ENCODE results near the gene ABAT.

ABAT gene

GRCh38 chr16:8628981-8629725 lies 45.3 kb upstream of the ABAT start:
- no peak overlapping the region for H3K18ac ChIP-seq (ENCODE audit: low read length)
- WGBS, 2 donors (ENCODE audit: extremely low coverage in 2 of 2, insufficient read length in 2 of 2, insufficient replicate concordance in 1 of 2), result no CpG with 5 or more reads among the region's 16 CpGs
- H3K14ac ChIP-seq (ENCODE audit: low read length), result no peak overlapping the region
- peaks cover 1 to 4% of the 10 kb centered on the region in 2 donors for H3K4me1 ChIP-seq (ENCODE audit: control insufficient read depth in 2 of 2, insufficient read depth in 1 of 2, low read depth in 1 of 2, low read length in 2 of 2)
- H2BK12ac ChIP-seq (ENCODE audit: low read length), result no peak overlapping the region
- H3K23ac ChIP-seq (ENCODE audit: low read depth, low read length, poor library complexity), result peak overlapping the region; percentile 52
- H2BK15ac ChIP-seq (ENCODE audit: low read length), result no peak overlapping the region
- H2AK5ac ChIP-seq (ENCODE audit: low read depth, low read length), result no peak overlapping the region
- H2BK120ac ChIP-seq (ENCODE audit: low read depth, low read length), result no peak overlapping the region
- H4K91ac ChIP-seq (ENCODE audit: low read depth, low read length, poor library complexity), result no peak overlapping the region
- no peak overlapping the region for H3K9ac ChIP-seq (ENCODE audit: low read depth, low read length, poor library complexity)
- H3K36me3 ChIP-seq (replicated peaks in 1 of 2; ENCODE audit: control insufficient read depth in 2 of 2, insufficient read depth in 2 of 2, low read length in 2 of 2), result peaks cover 55 to 99% of the 10 kb centered on the region in 2 donors
- H2BK5ac ChIP-seq (ENCODE audit: low read length), result no peak overlapping the region
- H3K79me1 ChIP-seq (ENCODE audit: low read depth, low read length), result peaks cover 3% of the 10 kb centered on the region
- H3K27me3 ChIP-seq (ENCODE audit: control insufficient read depth in 3 of 3, insufficient read depth in 3 of 3, low read depth in 1 of 3, low read length in 3 of 3), result no peaks in the 10 kb centered on the region
- no peak overlapping the region for H3K4me3 ChIP-seq (ENCODE audit: low read length in 2 of 2)
- no peaks in the 10 kb centered on the region for H3K9me3 ChIP-seq (replicated peaks in 1 of 2; ENCODE audit: control insufficient read depth in 2 of 2, insufficient read depth in 1 of 2, low read depth in 1 of 2, low read length in 2 of 2)
- no peak overlapping the region for H3K4me2 ChIP-seq (ENCODE audit: insufficient read depth, low read length, poor library complexity, severe bottlenecking)
- no peak overlapping the region for H3K4ac ChIP-seq (ENCODE audit: low read length)
- DNase-seq (ENCODE audit: low spot score), result no peak
- H2AFZ ChIP-seq (ENCODE audit: low read length), result no peak overlapping the region
- no peak overlapping the region for H3K27ac ChIP-seq (replicated peaks; ENCODE audit: low read length)
- H4K8ac ChIP-seq (ENCODE audit: low read depth, low read length), result no peak overlapping the region

- peaks cover 1 to 4% of the 10 kb centered on the region in 2 donors for H3K4me1 ChIP-seq (ENCODE audit: control insufficient read depth in 2 of 2, insufficient read depth in 1 of 2, low read depth in 1 of 2, low read length in 2 of 2)
- no peak overlapping the region for H3K4me2 ChIP-seq (ENCODE audit: insufficient read depth, low read length, poor library complexity, severe bottlenecking)
- no peak overlapping the region for H4K91ac ChIP-seq (ENCODE audit: low read depth, low read length, poor library complexity)
- no peak overlapping the region for H3K23ac ChIP-seq (ENCODE audit: low read depth, low read length, poor library complexity)
- no peak overlapping the region for H2AFZ ChIP-seq (ENCODE audit: low read length)
- H3K9me3 ChIP-seq (replicated peaks in 1 of 2; ENCODE audit: control insufficient read depth in 2 of 2, insufficient read depth in 1 of 2, low read depth in 1 of 2, low read length in 2 of 2), result no peaks in the 10 kb centered on the region
- peaks cover 2% of the 10 kb centered on the region for H3K79me1 ChIP-seq (ENCODE audit: low read depth, low read length)
- H2BK12ac ChIP-seq (ENCODE audit: low read length), result no peak overlapping the region
- H3K4me3 ChIP-seq (ENCODE audit: low read length in 2 of 2), result no peak overlapping the region
- no CpG with 5 or more reads among the region's 11 CpGs for WGBS, 2 donors (ENCODE audit: extremely low coverage in 2 of 2, insufficient read length in 2 of 2, insufficient replicate concordance in 1 of 2)
- no peak overlapping the region for H2BK15ac ChIP-seq (ENCODE audit: low read length)
- no peak overlapping the region for H3K14ac ChIP-seq (ENCODE audit: low read length)
- H3K27me3 ChIP-seq (ENCODE audit: control insufficient read depth in 3 of 3, insufficient read depth in 3 of 3, low read depth in 1 of 3, low read length in 3 of 3), result no peaks in the 10 kb centered on the region
- H2AK5ac ChIP-seq (ENCODE audit: low read depth, low read length), result no peak overlapping the region
- no peak overlapping the region for H3K4ac ChIP-seq (ENCODE audit: low read length)
- peak overlapping the region; percentile 31 for H3K9ac ChIP-seq (ENCODE audit: low read depth, low read length, poor library complexity)
- no peak for DNase-seq (ENCODE audit: low spot score)
- no peak overlapping the region for H2BK120ac ChIP-seq (ENCODE audit: low read depth, low read length)
- H3K18ac ChIP-seq (ENCODE audit: low read length), result no peak overlapping the region
- H2BK5ac ChIP-seq (ENCODE audit: low read length), result no peak overlapping the region
- H3K36me3 ChIP-seq (replicated peaks in 1 of 2; ENCODE audit: control insufficient read depth in 2 of 2, insufficient read depth in 2 of 2, low read length in 2 of 2), result peaks cover 58 to 99% of the 10 kb centered on the region in 2 donors
- H4K8ac ChIP-seq (ENCODE audit: low read depth, low read length), result no peak overlapping the region
- no peak overlapping the region for H3K27ac ChIP-seq (replicated peaks; ENCODE audit: low read length)
Observed at GRCh38 chr16:8630255-8630953, 44.0 kb upstream of the ABAT start.

- no CpG with 5 or more reads among the region's 9 CpGs for WGBS, 2 donors (ENCODE audit: extremely low coverage in 2 of 2, insufficient read length in 2 of 2, insufficient replicate concordance in 1 of 2)
Observed at GRCh38 chr16:8631373-8631772, 43.0 kb upstream of the ABAT start.

GRCh38 chr16:8631818-8632465 lies 42.5 kb upstream of the ABAT start:
- Histone ChIP-seq H2AFZ (ENCODE audit: low read length) (no peak overlapping the region), H3K14ac (ENCODE audit: low read length) (no peak overlapping the region), H2BK5ac (ENCODE audit: low read length) (no peak overlapping the region), H4K91ac (ENCODE audit: low read depth, low read length, poor library complexity) (no peak overlapping the region), H3K36me3 (replicated peaks in 1 of 2; ENCODE audit: control insufficient read depth in 2 of 2, insufficient read depth in 2 of 2, low read length in 2 of 2) (peaks cover 55 to 99% of the 10 kb centered on the region in 2 donors), H3K4me1 (ENCODE audit: control insufficient read depth in 2 of 2, insufficient read depth in 1 of 2, low read depth in 1 of 2, low read length in 2 of 2) (peaks cover 1 to 4% of the 10 kb centered on the region in 2 donors), H2BK15ac (ENCODE audit: low read length) (no peak overlapping the region), H2AK5ac (ENCODE audit: low read depth, low read length) (no peak overlapping the region), H3K27me3 (ENCODE audit: control insufficient read depth in 3 of 3, insufficient read depth in 3 of 3, low read depth in 1 of 3, low read length in 3 of 3) (no peaks in the 10 kb centered on the region), H3K18ac (ENCODE audit: low read length) (no peak overlapping the region), H3K27ac (replicated peaks; ENCODE audit: low read length) (no peak overlapping the region), H3K4me2 (ENCODE audit: insufficient read depth, low read length, poor library complexity, severe bottlenecking) (no peak overlapping the region), H2BK120ac (ENCODE audit: low read depth, low read length) (no peak overlapping the region), H3K4me3 (ENCODE audit: low read length in 2 of 2) (no peak overlapping the region), H2BK12ac (ENCODE audit: low read length) (no peak overlapping the region), H3K9ac (ENCODE audit: low read depth, low read length, poor library complexity) (no peak overlapping the region), H3K79me1 (ENCODE audit: low read depth, low read length) (no peaks in the 10 kb centered on the region), H3K23ac (ENCODE audit: low read depth, low read length, poor library complexity) (no peak overlapping the region), H4K8ac (ENCODE audit: low read depth, low read length) (no peak overlapping the region), H3K4ac (ENCODE audit: low read length) (no peak overlapping the region), H3K9me3 (replicated peaks in 1 of 2; ENCODE audit: control insufficient read depth in 2 of 2, insufficient read depth in 1 of 2, low read depth in 1 of 2, low read length in 2 of 2) (no peaks in the 10 kb centered on the region)
- no CpG with 5 or more reads among the region's 15 CpGs for WGBS, 2 donors (ENCODE audit: extremely low coverage in 2 of 2, insufficient read length in 2 of 2, insufficient replicate concordance in 1 of 2)
- no peak for DNase-seq (ENCODE audit: low spot score)

More at GRCh38 chr16:8631373-8631772, 43.0 kb upstream of the ABAT start:
- peaks cover 1 to 4% of the 10 kb centered on the region in 2 donors for H3K4me1 ChIP-seq (ENCODE audit: control insufficient read depth in 2 of 2, insufficient read depth in 1 of 2, low read depth in 1 of 2, low read length in 2 of 2)
- no peak overlapping the region for H2BK5ac ChIP-seq (ENCODE audit: low read length)
- H2BK15ac ChIP-seq (ENCODE audit: low read length), result no peak overlapping the region
- H3K9me3 ChIP-seq (replicated peaks in 1 of 2; ENCODE audit: control insufficient read depth in 2 of 2, insufficient read depth in 1 of 2, low read depth in 1 of 2, low read length in 2 of 2), result no peaks in the 10 kb centered on the region
- H3K27ac ChIP-seq (replicated peaks; ENCODE audit: low read length), result no peak overlapping the region
- H3K9ac ChIP-seq (ENCODE audit: low read depth, low read length, poor library complexity), result no peak overlapping the region
- DNase-seq (ENCODE audit: low spot score), result no peak
- no peak overlapping the region for H2BK12ac ChIP-seq (ENCODE audit: low read length)
- H4K91ac ChIP-seq (ENCODE audit: low read depth, low read length, poor library complexity), result no peak overlapping the region
- H3K23ac ChIP-seq (ENCODE audit: low read depth, low read length, poor library complexity), result no peak overlapping the region
- H3K36me3 ChIP-seq (replicated peaks in 1 of 2; ENCODE audit: control insufficient read depth in 2 of 2, insufficient read depth in 2 of 2, low read length in 2 of 2), result peaks cover 56 to 98% of the 10 kb centered on the region in 2 donors
- H4K8ac ChIP-seq (ENCODE audit: low read depth, low read length), result no peak overlapping the region
- H2AK5ac ChIP-seq (ENCODE audit: low read depth, low read length), result no peak overlapping the region
- H3K27me3 ChIP-seq (ENCODE audit: control insufficient read depth in 3 of 3, insufficient read depth in 3 of 3, low read depth in 1 of 3, low read length in 3 of 3), result no peaks in the 10 kb centered on the region
- no peak overlapping the region for H3K4me3 ChIP-seq (ENCODE audit: low read length in 2 of 2)
- H2AFZ ChIP-seq (ENCODE audit: low read length), result no peak overlapping the region
- no peak overlapping the region for H3K4ac ChIP-seq (ENCODE audit: low read length)
- H3K79me1 ChIP-seq (ENCODE audit: low read depth, low read length), result no peaks in the 10 kb centered on the region
- H3K14ac ChIP-seq (ENCODE audit: low read length), result no peak overlapping the region
- no peak overlapping the region for H3K18ac ChIP-seq (ENCODE audit: low read length)
- no peak overlapping the region for H3K4me2 ChIP-seq (ENCODE audit: insufficient read depth, low read length, poor library complexity, severe bottlenecking)
- no peak overlapping the region for H2BK120ac ChIP-seq (ENCODE audit: low read depth, low read length)
